Neutrophil (primary cell): ENCODE data around the gene CHRM4.

Experiments used
- H3K27ac ChIP-seq: fragments of 200-600 bp; sonication (generic); 2 replicates; pipeline ENCODE4 v1.5.1; 2016; ENCODE audit warnings: mild to moderate bottlenecking, moderate library complexity
- H3K27me3 ChIP-seq: fragments of 200-600 bp; sonication (generic); 2 replicates; pipeline ENCODE4 v1.6.0; 2016; ENCODE audit warnings: mild to moderate bottlenecking
- H3K36me3 ChIP-seq: fragments of 200-600 bp; sonication (generic); 2 replicates; pipeline ENCODE4 v1.5.1; 2017
- H3K4me1 ChIP-seq, 2 experiments: fragments of 200-600 bp in 1 of 2; sonication (generic) in 1 of 2; 1 replicate in 1 of 2; 2 replicates in 1 of 2; pipeline versions ENCODE4 v1.5.1 to v1.6.1; 2013 to 2016; ENCODE audit warnings: low read depth in 1 of 2, low read length in 1 of 2, mild to moderate bottlenecking in 1 of 2, moderate library complexity in 1 of 2; ENCODE audit not compliant: control insufficient read depth in 1 of 2, insufficient read depth in 1 of 2
- H3K4me3 ChIP-seq, 2 experiments: fragments of 200-600 bp in 1 of 2; sonication (generic) in 1 of 2; 1 replicate in 1 of 2; 2 replicates in 1 of 2; pipeline ENCODE4 v1.5.1; 2013 to 2016; ENCODE audit warnings: low read depth in 1 of 2, low read length in 1 of 2, mild to moderate bottlenecking in 1 of 2, moderate library complexity in 1 of 2
- H3K9me3 ChIP-seq: fragments of 200-600 bp; sonication (generic); 2 replicates; pipeline ENCODE4 v1.5.1; 2016
- TF ChIP-seq, protein P1 (sequence below): fragments of 200-600 bp; sonication (generic); IDR thresholded peaks from 2 replicates; pipeline ENCODE4 v1.5.1; 2016; ENCODE audit warnings: antibody characterized with exemption

The CHRM4 gene

DNA sequence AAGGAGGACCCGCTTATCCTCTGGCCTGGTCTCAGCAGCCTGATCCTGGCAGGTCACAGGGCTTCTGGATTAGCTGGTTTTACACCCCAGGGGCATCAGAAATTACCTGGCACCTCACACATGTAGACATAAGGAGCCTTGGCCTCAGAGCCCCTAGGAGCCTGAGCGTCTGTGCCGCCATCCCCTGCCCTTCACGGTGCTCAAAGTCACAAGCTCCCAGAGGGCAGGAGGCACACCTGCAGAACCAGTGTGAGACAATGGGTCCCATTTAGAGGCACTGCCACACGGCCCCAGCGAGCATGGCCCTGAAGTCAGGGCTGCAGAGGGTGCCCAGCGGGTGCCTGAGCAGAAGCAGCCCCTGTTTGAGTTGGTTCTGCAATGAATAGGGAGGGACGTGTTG, 40.4 kb downstream of the CHRM4 start:
- peaks cover 82 to 83% of the 10 kb centered on the region in 2 experiments for H3K4me1 ChIP-seq
- TF ChIP-seq, protein P1, sequence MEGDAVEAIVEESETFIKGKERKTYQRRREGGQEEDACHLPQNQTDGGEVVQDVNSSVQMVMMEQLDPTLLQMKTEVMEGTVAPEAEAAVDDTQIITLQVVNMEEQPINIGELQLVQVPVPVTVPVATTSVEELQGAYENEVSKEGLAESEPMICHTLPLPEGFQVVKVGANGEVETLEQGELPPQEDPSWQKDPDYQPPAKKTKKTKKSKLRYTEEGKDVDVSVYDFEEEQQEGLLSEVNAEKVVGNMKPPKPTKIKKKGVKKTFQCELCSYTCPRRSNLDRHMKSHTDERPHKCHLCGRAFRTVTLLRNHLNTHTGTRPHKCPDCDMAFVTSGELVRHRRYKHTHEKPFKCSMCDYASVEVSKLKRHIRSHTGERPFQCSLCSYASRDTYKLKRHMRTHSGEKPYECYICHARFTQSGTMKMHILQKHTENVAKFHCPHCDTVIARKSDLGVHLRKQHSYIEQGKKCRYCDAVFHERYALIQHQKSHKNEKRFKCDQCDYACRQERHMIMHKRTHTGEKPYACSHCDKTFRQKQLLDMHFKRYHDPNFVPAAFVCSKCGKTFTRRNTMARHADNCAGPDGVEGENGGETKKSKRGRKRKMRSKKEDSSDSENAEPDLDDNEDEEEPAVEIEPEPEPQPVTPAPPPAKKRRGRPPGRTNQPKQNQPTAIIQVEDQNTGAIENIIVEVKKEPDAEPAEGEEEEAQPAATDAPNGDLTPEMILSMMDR = no peak
- peaks cover 28% of the 10 kb centered on the region for H3K36me3 ChIP-seq
- H3K27me3 ChIP-seq = no peaks in the 10 kb centered on the region
- H3K9me3 ChIP-seq = no peaks in the 10 kb centered on the region
- H3K27ac ChIP-seq = peak overlapping the region; percentile 94
- no peak overlapping the region for H3K4me3 ChIP-seq

DNA sequence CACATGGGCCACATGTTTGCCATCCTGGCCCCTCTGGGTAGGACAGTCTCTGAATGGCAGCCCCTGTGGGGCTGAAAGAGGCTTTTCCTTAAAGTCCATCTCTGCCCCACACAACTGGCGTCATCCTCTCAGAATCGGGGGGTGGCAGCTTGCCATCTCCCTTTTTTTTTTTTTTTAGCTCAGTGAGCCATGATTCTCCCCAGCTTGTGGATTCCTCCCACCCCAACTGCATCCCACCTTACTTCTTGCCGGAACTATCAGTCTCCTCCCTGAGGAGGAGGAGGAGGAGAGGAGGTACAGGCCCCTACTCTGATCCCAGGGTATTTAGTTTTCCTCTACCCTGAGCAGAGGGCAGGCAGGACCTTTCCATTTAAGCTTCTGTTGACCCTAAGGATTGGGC, 40.9 kb downstream of the CHRM4 start:
- TF ChIP-seq, protein P1 = no peak
- Histone ChIP-seq H3K27ac (peak overlapping the region; percentile 94), H3K27me3 (no peaks in the 10 kb centered on the region), H3K4me3 (no peak overlapping the region), H3K36me3 (peaks cover 23% of the 10 kb centered on the region), H3K9me3 (no peaks in the 10 kb centered on the region), H3K4me1 (peaks cover 82 to 83% of the 10 kb centered on the region in 2 experiments)

DNA sequence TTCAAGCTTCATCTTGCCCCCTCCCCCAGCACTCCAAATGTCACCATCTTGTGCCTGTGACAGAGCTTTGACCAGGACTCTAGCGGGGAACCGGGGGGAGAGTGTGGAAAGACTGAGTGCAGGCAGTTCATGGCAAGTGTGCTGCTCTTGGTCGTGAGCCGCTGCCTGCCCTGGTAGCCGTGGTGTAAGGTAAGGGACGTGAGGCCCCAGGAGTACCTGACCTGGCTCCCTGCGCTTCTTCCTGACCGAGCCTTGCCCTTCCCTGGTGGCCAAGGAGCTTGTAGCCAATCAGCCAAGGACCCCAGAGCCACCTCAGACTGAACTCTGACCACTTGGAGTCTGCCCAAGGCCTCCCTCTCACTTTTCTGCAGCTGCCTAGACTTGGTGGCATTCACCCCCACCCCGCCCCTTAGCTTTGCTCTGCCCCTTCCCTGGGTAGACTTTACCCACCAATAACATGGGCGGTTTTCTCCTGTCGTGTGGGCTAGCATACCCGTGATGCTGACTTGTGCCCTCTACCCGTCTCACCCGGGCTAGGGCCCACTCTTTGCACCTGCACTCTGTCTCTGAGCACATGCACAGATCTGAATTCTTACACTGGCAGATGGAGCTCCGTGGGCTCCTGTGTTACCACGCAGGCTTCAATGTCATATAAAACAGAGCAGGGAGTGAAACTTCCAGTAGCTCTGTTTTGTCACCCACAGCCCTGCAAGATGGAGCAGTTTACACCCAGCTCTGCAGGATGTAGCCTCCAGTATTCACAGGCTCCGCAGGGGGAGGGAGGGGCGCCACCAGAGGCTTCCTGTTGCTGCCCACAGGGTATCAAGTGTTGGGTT, 42.8 kb downstream of the CHRM4 start:
- peak overlapping the region; percentile 94 for H3K27ac ChIP-seq
- peaks cover 23% of the 10 kb centered on the region for H3K36me3 ChIP-seq
- peaks cover 89 to 94% of the 10 kb centered on the region in 2 experiments for H3K4me1 ChIP-seq
- H3K9me3 ChIP-seq = no peaks in the 10 kb centered on the region
- TF ChIP-seq, protein P1 = no peak
- H3K27me3 ChIP-seq = no peaks in the 10 kb centered on the region
- H3K4me3 ChIP-seq = peak overlapping the region; percentile 73 to 74

DNA sequence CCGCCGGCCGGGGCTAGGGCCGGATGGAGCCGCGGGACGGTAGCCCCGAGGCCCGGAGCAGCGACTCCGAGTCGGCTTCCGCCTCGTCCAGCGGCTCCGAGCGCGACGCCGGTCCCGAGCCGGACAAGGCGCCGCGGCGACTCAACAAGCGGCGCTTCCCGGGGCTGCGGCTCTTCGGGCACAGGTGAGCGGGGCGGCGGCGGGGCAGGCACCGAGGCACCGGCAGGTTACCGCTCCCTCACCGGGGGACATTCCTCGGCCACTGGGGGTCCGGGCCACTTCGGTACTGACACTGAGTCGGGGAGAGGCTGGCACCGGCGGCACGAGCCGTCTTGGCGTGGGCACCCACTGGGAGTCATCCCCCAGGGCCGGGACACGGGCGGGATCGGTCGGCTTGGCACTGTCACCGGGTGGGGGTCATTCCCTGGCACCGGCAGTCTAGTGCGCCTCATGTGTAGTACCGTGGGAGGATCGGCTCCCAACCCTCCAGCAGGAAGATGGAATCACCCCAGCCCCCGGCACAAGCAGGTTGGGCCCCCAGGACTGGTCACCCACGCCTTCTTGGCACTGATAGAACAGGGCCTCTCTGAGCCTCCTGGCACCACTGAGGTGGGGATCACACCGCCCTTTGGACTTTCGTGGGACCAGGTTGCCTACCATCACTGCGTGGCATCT, 43.8 kb downstream of the CHRM4 start:
- no peaks in the 10 kb centered on the region for H3K27me3 ChIP-seq
- peaks cover 89 to 94% of the 10 kb centered on the region in 2 experiments for H3K4me1 ChIP-seq
- no peaks in the 10 kb centered on the region for H3K9me3 ChIP-seq
- H3K27ac ChIP-seq = peak overlapping the region; percentile 94
- TF ChIP-seq, protein P1 = no peak
- H3K4me3 ChIP-seq = peak overlapping the region; percentile 73 to 74
- peaks cover 23% of the 10 kb centered on the region for H3K36me3 ChIP-seq

DNA sequence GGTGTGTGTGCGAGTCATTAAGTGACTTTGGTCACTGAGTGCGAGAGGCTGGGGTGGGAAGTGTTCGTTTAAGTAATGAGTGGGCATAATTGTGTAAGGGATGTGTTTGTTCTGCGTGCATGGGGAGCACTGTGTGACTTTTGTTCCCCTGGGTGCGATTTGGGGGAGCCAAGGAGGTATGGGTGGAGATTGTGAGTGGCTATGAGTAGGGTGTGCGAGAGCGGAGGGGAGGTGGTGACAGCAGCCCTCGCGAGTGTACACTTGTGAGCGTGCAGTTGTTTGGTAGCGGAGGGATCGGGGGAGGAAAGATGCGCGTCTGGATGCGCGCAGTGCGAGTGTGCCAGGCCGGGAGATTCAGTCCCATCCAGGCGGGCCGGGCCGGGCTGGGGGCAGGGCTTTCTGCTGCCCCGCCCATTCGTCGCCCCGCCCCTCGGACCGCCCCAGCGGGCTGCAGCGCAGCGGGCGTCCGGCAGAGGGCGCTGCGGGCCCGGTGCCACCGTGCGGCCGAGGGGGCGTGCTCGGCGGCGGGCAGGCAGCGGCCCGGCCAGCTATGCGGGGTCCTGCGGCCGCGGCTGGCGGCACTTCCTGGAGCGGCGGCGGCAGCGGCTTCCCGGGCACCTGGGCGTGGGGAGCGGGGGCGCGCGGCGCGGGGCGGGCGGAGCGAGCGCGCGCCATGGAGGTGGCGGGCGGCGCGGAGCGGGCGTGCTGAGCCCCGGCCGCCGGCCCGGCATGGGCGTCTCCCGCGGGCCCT, 44.5 kb downstream of the CHRM4 start, which contains the start of gene DGKZ:
Gene DGKZ (plus strand): TSS at position 578 of the 751 bp plus-strand sequence. CDS start 197 bp downstream, outside the sequence.
- TF ChIP-seq, protein P1 = peak; percentile 99
- no peaks in the 10 kb centered on the region for H3K9me3 ChIP-seq
- peaks cover 89 to 94% of the 10 kb centered on the region in 2 experiments for H3K4me1 ChIP-seq
- peaks cover 23% of the 10 kb centered on the region for H3K36me3 ChIP-seq
- H3K4me3 ChIP-seq = peak within 1 kb of the TSS; percentile 93 to 97
- no peaks in the 10 kb centered on the region for H3K27me3 ChIP-seq
- peak within 1 kb of the TSS; percentile 94 for H3K27ac ChIP-seq
